Muscle of arm (tissue), 12 donors: ENCODE measurements around the gene SESN3. TPM values are rescaled to one million over a fixed set of nuclear protein-coding genes. Genes with fewer than 3 reads are reported as not detected.
"Not testable (repeated sequence)": the region's sequence is repeated elsewhere in the genome, so short reads cannot be mapped to it uniquely, and the experiment has no call there.

ENCODE experiments used
- DNase-seq: peaks from one replicate; pipeline ENCODE4 v3.0.0-alpha.2; 2013
- polyA plus RNA-seq, 12 donors: library from polyadenylated mRNA; unstranded; fragments of 120-200 nt; gene quantifications; one replicate each; pipeline ENCODE4 v1.2.1, GENCODE V29; 2013; ENCODE audit not compliant: insufficient read length in 12 of 12

The SESN3 gene
- polyA plus RNA-seq, 12 donors, result 62.8 to 184 (median 115) TPM

DNA sequence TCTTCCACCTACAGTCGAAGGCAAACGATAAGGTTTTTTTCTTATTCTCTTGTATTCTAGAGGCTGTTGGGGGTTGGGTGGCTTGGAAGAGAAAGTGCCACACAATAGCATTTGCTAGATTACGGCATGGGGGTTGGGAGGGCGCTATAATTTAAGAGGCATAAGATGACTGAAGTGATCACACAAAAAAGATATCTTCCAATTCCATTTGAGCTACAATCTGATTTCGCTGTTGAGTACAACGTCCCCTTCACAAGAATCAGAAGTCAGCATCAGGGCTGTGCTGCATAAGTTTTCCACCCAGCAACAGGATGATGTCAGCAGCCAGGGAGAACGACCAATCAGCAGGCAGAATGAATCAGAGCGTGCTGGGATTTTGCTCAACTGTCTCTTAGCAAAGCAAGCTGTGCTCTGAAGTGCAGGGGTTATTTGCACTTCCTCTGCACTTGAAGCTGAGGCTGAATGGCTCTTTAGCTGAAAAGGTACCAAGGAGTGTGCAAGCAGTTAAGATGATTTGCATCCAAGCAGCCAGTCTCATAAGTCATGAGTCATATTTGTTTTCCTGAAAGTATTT, 23.2 kb upstream of the SESN3 start:
- DNase-seq, result peak; percentile 92

DNA sequence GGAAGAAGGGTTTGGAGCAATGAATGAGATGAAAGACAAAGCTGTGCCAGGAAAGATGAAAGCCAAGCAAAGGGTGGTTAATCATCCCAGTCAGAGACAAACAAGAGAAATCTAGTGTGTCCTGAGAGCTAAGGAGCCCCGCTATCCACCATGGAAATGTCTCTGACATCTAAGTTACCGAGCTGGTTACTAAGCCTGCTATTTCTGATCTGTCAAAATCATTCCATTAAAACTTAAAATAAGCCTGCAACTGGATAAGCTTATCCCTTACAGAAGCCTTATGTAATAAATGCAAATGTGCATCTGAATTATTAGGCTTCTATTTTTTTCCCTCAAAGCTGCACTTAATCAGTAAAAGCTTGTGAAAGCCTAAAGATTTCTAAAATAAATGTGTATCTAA, 22.1 kb upstream of the SESN3 start:
- no peak for DNase-seq

DNA sequence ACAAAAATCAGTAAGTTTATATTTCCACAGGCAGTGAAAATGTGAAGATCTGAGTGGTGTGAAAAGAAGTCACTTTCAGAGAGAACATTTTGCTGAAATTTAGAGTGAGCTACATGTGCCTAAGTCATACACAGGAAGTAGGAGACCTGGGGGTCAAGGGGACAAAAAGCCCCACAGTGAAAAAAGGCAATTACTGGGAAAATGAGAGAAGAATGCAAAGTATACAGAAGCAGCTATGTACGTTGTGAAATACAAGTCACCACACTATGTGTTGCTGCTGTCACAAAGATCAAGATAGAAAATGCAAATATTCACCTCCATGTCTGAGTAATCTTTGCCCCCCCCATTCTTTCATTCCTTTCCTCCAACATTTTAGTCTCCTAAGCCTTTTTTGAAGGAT, 21.6 kb upstream of the SESN3 start:
- no peak for DNase-seq

DNA sequence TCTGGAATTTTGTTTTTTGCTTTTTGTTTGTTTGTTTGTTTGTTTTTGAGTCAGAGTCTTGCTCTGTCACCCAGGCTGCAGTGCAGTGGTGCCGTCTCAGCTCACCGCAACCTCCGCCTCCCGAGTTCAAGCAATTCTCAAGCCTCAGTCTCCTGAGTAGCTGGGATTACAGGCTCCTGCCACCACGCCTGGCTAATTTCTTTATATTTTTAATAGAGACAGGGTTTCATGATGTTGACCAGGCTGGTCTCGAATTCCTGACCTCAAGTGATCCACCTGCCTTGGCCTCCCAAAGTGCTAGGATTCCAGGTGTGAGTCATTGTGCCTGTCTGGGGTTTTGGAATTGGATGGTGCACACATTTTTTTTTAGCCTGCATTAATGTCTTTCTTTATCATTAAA, 20.9 kb upstream of the SESN3 start:
- DNase-seq, result not testable (repeated sequence)

DNA sequence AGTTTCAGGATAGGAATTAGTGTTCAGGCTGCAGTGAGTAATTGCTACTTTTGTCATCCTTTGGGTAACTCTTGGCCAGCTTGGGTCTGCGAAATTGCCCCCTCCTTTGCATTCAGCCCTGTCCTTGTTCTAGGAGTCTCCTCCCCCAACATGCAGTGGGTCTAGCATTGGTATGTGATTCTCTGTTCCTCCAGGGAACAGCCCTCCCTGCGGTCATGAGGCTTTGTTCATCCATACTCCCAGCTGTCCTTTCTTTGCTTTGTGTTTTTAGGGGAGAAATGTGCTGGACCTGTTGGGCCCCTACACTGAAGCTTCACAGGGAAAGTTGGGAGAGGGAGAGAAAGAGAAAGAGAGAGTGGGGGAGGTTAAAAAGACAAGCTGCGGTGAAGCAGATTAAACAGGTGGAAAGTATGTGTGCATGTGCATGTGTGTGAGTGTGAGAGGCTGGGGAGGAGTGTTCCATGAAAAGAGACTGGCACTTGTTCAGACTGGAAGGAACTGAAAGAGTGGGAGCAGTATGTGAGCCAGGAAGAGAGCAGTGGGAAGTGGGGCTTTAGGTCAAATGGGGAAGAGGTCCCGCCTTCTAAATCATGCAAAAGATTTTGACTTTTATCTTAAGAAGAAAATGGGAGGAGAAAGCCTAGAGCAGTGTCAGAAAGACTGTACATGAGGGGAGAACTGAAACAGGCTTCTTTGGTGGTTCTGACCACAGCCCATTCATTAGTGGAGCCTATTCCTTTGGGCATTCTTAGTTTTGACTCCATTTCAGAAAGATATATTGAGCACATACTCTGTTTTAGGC, 17.9 kb upstream of the SESN3 start:
- DNase-seq, result no peak

DNA sequence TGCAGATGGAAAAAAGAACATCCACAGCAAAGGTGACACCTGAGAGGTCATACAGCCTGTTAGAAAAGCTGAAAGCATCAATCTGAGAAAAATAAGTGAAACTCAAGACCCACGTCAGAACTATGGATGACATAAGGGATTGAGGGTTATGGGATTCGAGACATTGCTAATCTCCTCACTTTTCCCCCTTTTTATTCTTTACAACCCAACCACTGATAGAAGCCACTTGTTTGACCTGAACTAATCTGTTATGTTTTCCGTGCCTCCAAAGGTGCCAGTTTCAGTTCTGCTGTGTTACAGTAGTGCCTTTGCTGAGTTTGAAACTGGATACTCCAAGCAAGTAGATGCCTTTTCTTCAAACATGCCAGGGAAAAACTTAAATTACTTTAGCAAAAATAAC, 16.9 kb upstream of the SESN3 start:
- no peak for DNase-seq

DNA sequence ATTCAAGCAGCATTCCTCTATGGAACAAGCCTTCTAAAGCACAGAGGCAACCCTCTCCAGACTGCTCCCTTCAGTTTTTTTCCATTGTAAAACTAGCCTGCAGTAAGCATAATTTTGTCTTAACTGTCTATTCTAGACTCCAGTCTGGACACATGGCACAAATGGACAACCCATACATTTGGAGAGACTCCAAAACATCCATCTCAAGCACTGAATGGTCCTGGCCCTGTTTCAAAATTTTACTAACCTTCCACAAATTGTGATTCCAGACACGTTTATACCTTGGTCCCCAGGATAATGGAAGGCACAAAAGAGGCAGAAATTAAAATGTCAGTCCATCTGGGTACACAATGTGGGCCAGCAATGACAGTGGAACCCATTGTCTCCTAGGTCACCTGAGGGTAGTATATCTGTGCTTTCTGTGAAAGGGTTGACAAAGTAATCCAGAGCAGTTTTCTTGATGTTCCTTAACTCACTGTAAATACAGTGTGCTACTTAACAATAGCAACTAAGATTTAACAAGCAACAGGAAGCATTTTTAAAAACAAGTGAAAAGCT, 16.2 kb upstream of the SESN3 start:
- no peak for DNase-seq

DNA sequence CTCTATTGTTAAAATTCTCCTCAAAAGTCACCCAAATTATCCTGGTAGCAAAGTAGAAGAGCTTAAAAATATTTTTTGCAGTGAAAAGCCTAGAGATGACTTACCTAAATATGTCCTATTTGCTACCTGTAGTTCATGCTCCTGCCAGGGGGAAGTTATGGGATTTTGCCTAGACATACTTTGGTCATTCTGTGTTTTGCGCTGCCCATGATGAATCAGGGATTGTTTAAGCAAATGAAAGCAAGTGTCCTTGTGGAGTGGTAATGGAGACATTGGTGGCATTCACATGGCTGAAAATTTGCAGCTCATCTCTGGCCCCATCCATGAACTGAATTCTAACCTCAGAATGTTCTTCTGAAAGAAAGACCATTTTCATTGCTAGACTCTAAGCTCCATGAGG, 14.6 kb upstream of the SESN3 start:
- no peak for DNase-seq

DNA sequence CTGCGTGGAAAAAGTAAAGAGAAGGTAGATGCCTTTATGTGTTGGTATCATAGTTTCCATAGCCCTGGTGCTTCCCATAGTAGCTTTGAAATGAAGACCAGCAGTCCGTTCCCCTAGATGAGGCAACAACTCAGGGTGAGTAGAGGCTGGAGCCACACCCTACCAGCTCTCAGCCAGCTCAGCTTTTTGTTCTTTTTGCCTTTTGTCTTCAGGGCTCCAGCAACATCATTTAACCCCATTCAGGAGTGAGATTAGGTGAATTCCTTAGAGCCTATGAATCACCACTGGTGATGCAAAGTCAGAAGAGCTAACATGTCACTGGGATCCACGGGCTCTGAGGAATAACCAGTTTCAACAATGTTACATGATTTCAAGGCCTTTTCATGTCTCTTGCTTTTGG, 14.0 kb upstream of the SESN3 start:
- no peak for DNase-seq

DNA sequence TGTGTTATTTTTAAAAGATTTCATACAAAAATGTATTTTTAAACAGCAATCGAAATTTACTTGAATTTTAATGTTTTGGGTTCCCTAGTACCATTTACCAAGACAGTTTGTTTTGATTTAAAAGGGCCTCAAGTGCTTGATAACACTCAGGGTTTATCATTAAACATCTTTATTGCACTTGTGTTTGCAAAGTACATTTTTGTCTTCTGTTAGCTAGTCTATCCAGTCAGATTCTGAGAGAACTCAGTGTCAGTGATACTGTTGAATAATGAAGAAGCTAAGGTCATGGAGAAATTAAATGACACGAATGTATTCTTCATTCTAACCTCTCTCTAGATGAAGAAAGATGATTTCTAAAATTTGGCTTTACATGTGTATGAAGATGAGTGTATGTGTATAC, 12.7 kb upstream of the SESN3 start:
- DNase-seq, result no peak

DNA sequence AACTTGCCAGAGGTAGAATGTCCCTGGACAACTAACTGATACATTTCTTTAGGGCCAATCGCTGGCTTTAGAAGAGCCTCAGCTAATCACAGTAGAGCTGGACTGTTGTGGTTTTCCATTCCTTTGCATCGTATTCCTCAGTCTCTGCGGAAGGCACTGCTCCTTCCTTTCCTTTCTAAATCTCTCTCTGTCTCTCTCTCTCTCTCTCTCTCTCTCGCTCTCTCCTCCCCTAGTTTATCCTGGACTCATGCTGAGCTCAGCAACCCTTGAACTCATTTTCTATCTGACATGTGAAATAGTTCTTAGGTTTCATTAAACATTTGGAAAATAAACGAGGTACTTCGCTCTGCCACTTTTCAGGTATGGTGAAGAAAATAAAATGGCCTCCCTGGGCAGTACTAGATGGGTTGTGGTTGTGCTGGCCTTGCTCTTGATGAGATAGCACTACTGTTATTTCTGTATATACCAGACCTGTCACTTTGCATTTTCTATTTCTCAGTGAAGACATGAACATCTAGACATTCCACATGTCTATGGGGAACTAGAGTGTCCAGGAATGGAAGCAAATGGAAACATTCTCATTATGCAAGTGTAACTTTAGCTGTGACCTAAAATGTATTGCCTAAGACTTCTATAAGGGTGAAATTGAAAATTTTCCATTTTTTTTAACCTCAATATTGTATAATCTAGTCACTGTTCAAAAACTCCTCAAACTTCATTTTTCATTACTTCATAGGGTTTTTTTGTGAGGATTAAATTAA, 12.0 kb upstream of the SESN3 start:
- no peak for DNase-seq

DNA sequence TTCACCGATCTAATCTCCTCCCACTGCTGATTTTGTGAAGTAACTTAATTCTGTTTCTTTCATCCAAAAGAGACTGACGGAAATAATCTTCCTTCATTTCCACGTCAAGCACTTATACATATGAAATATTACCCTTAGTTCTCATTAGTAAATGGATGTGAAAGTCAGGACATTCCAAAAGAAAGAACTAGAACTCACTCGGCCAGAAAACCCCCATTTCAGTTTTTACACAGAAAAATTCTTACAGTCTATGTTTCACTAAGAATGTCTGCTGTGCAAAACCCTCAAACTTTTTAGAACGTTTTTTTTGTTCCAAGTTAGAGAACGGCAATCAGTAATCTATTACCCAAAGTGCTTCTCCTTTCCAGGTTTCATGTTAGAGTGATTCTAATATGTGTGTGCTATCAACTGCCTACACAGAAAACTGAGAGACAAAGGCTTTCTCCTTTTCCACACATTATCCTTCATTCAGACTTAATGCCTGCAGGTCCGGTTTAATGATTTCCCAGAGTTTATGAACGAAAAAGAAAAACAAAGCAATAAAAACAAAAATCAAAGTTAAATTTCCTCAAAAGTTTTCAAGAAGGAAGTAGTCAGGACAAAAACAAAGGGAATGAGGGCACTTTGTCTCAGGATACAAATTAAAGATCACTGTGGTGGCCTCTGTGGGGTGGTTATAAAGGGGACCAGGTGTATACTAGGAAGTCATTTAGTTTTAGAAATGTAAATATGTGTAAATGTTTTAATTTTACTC, 11.3 kb upstream of the SESN3 start:
- DNase-seq, result no peak

DNA sequence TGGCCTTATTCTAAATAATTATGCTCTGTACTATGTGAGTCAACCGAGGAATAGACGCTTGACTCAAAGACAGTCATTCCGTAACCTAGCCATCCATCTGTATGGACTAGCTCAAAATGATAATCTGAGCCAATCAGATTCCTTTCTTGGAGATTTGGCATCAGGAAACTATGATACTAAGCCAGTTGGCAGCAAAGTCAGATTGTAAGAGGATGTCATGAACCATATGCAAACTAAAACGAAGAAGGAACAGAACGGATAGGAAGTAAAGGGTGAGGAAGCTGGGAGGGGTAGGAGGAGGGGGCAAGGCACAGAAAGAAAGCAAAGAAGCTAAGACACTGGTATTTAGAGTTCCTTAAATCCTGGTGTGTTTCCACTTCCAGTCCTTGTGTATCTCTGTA, 10.7 kb upstream of the SESN3 start:
- DNase-seq, result no peak

DNA sequence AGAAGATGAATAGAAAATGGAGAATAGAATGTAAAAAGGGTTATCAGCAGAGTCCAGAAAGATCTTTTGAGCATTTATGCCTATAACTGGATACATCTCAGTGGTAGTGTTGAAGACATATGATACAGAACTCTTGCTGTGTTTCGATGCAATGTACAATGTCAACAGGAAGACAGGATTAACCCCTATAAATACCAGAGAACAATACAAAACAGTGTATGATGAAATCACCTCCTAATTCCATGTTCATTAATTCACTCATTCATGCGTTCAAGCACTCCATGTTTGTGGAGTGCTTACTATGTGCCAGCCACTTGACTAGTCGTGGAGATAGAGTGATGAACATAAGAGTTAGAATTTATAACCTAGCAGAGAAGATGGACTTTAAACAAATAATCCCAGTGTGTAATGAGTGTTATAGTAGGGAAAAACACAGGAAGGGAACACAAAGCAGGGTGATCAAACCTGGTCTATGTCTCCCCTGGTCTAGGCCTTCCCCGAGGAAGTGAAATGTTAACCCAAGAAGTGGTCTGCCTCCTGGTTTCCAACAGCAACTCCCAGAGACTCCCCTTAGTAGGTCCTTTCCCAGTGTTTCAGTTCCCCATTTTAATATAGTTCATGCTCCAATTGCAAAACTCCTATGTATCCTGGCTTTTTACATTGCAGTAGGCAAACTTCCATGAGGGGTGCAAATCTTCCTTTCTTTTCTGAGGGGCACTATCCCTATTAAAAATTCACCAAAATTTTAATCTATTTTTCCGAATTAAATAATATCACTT, 9.1 kb upstream of the SESN3 start:
- no peak for DNase-seq

DNA sequence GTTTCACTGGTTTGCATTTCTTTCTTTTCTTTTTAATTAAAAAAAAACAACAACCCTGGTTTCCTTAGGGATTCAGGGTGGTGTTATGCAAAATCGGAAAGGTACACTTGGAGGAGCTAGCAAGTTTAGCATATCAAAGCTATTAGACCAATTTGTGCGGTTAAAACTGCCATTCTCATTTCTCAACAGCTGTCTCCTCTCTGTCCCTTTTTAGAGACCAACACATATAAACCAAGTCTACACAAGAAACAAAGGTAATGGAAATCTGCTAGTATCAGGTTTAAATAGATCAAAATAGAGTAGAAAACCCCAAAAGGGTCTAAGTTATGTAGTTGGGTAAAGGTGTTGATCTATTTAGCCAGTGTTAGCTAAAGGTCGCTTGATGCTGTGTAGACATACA, 1.7 kb upstream of the SESN3 start:
- DNase-seq, result no peak

DNA sequence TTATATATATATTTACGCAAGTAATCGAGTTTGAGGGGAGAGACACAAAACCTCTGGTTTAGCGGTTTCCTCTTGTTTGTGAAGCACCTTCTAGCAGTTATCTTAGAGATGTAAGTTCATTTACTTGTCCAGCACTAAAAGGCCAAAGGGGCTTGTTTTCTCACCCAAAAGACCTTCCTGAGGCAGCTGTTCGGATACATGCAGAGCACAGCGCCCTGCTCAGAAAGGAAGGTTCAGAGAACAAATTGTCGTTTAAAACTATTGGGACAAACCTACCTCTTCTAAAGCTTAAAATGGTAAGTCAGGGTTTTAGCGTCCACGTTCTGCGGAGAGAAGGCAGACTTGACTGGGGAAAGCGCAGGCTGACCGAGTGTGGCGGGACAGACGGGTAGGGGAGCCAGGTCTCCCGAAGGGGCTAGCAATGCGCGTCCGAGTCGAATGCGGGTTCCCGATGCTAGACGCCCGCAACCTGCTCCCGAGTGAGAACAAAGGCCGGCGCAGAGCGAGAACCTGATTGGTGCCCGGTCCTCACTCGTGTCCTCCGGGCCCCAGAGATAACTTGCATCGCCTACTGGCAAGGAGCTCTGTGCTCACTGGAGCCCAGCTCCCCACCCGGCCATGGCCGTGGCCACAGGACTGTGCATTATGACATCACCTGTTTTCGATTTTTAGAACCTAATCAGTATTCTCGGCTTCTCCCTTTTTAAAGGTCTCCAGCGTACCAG, 1.0 kb upstream of the SESN3 start:
- peak; percentile 73 for DNase-seq

DNA sequence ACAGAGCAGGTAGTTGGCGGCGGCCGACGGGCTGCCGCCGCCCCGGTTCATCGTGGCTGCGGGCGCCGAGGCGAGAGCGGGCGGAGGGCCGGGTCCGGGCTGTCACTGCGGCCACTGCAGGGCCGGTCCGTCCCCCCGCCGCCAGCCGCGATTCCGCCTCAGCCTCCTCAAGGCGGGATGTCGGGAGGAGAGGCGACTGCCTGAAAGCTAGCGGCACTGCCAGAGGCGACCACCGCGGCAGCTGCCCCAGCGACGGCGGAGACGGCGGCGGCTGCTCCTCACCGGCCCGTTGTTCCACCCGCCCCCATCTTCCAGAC, 234 bp downstream of the SESN3 start:
- no peak for DNase-seq

DNA sequence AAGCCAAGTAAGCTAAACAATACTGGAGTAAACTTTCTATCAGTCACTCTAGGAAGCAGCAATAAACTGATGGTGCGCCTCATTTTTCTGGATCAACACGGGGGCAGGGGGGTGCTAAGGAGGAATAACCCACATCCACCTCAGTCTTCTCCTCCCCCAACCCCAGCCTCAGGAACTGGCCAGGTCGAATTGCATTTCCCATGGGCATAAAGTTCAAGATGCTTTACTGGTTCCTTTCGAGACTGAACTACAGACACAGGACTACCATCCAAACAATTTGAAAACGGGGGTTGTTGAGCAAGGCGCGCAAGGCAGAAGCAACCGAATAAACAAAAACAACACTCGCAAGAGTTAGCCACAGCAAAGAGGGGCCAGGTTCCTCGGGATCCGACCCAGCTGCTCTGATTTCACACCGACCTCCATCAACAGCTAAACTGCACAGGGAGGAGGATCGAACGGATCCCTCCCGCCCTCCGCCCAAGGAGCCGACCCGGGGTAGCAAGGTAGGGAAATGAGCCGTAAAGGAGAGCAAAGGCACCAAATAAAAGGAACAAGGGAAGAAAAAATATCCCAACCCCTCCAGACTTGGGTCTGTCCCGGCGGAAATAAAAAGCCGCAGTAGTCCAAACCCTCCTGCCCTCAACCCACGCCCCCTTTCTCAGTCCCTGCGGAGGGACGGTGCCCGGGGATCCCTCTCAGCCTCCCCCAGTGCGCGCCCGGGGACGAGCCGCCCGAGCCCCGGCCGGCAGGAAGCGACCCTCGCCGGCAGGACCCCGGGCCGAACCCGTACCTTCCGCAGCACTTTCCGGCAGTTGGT, 801 bp downstream of the SESN3 start:
- DNase-seq, result peak; percentile 71

DNA sequence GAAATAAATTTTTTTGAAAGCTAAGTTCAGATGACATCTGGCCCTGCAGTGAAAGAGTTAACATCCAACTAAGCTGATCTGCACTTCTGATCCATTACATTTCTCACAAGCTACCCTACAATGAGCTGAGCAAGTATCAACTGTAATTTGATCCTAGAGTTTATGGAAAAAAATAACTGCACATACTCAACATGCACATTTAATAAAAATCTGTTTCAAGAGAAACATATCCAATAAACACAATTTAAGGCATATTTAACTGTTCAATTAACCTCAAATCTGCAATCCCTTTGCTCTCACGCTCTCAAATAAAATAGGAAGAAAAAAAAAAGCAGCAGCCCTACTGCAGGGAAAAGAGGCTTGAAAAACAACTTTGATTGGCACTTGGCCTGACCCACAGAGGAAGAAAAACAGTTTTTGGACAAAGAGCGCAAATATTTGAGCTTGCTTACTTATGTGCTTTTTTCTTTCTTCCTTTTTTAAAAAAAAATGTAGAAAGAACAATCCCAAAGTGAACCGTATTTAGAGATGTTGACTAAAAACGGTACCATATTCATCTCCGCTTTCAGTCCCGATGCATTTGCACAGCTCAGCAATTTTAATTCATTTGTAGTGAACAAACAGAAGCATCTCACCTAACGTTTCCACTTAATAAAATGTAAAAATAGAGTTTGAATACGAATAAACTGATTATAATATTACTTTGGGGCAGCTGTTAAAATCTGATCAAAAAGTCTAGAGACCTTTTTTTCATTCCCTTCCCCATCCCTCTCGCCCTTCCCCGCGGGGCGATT, 1.6 kb downstream of the SESN3 start:
- DNase-seq, result no peak
